ENCODE measurements around the gene RPL28. TPM values are rescaled to one million over a fixed set of nuclear protein-coding genes. Genes with fewer than 3 reads are reported as not detected.

The RPL28 gene
- total and polyA plus RNA-seq, 2 of the 4 experiments (the other 2 are of a cell fraction) = 386 to 1,693 TPM

GRCh38 chr19:55383279-55384130, 2.2 kb upstream of the RPL28 start (continued):
- TF ChIP-seq ELK1 (IDR thresholded peaks at IDR 0.05; ENCODE audit: borderline replicate concordance, low read depth, low read length) = no peak
- TF ChIP-seq SMC3 (IDR thresholded peaks at IDR 0.05; ENCODE audit: low read depth, low read length) = peak; percentile 37

All from IMR-90 (cell line).